Measurements from ENCODE around the gene NRP1. TPM values are rescaled to one million over a fixed set of nuclear protein-coding genes. Genes with fewer than 3 reads are reported as not detected.

Gene NRP1
- polyA plus RNA-seq, 3 donors = 1.1 to 1.7 (median 1.3) TPM

DNA sequence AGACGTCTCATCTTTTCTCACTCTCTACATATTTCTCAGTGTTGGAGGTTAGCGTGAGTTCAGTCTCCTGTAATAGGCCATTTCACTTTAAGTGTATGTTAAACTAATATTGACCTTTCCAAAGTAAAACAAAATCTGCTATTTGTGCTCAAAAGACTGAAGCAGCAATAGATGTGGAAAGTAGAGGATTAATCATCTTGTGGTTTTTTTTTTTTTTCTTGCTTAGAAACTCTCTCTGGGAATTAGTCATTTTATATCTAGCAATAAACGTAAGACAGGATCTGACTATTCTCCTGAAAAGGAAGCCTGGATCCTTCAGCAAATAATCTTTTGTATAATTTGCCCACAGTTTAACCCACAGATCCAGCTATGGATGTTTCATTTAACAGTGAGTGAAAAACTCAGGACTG is 81.7 kb downstream of the NRP1 start:
- H3K27me3 Mint-ChIP-seq (ENCODE audit: low read depth in 3 of 3) = peaks cover 5 to 15% (median 12%) of the 10 kb centered on the region in 3 donors
- no peaks in the 10 kb centered on the region for H3K36me3 Mint-ChIP-seq
- H4K20me1 ChIP-seq (ENCODE audit: insufficient read depth, low read length) = no peaks in the 10 kb centered on the region
- H3K9ac ChIP-seq (ENCODE audit: insufficient read depth, low read length, poor library complexity, severe bottlenecking) = no peak overlapping the region
- no peak overlapping the region for H3K27ac Mint-ChIP-seq
- peaks cover 12 to 18% of the 10 kb centered on the region in 2 donors for H3K9me3 ChIP-seq (replicated peaks in 1 of 2; ENCODE audit: control insufficient read depth in 1 of 2, insufficient read depth in 1 of 2, low read length in 2 of 2)
- H3K4me2 ChIP-seq (replicated peaks; ENCODE audit: extremely low read depth, low read length, poor library complexity, severe bottlenecking) = no peak overlapping the region
- no peaks in the 10 kb centered on the region for H3K79me2 ChIP-seq (ENCODE audit: insufficient read depth, low read length)
- peaks cover 0 to 3% of the 10 kb centered on the region in 2 donors for H3K27me3 ChIP-seq (ENCODE audit: control insufficient read depth in 2 of 2, insufficient read depth in 2 of 2, low read length in 2 of 2)
- no peak overlapping the region for H3K4me3 Mint-ChIP-seq
- TF ChIP-seq, protein P1, sequence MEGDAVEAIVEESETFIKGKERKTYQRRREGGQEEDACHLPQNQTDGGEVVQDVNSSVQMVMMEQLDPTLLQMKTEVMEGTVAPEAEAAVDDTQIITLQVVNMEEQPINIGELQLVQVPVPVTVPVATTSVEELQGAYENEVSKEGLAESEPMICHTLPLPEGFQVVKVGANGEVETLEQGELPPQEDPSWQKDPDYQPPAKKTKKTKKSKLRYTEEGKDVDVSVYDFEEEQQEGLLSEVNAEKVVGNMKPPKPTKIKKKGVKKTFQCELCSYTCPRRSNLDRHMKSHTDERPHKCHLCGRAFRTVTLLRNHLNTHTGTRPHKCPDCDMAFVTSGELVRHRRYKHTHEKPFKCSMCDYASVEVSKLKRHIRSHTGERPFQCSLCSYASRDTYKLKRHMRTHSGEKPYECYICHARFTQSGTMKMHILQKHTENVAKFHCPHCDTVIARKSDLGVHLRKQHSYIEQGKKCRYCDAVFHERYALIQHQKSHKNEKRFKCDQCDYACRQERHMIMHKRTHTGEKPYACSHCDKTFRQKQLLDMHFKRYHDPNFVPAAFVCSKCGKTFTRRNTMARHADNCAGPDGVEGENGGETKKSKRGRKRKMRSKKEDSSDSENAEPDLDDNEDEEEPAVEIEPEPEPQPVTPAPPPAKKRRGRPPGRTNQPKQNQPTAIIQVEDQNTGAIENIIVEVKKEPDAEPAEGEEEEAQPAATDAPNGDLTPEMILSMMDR (IDR thresholded peaks at IDR 0.05) = no peak
- H3K4me1 ChIP-seq (ENCODE audit: control insufficient read depth in 1 of 2, insufficient read depth in 2 of 2, low read length in 2 of 2) = peaks cover 5 to 12% of the 10 kb centered on the region in 2 donors
- H3K4me1 Mint-ChIP-seq = peaks cover 16% of the 10 kb centered on the region
- no peaks in the 10 kb centered on the region for H3K36me3 ChIP-seq (replicated peaks in 1 of 2; ENCODE audit: control insufficient read depth in 1 of 2, insufficient read depth in 2 of 2, low read length in 2 of 2)
- peaks cover 7 to 24% (median 15%) of the 10 kb centered on the region in 7 donors for H3K9me3 Mint-ChIP-seq
- H3K4me3 ChIP-seq (replicated peaks in 1 of 3; ENCODE audit: low read depth in 2 of 3, low read length in 3 of 3) = no peak overlapping the region
- H2AFZ ChIP-seq (ENCODE audit: insufficient read depth, low read depth, low read length, poor library complexity, severe bottlenecking) = no peak overlapping the region
- no peak overlapping the region for H3K27ac ChIP-seq (ENCODE audit: low read depth in 1 of 2, low read length in 2 of 2)
- DNase-seq = no peak
- WGBS (ENCODE audit: insufficient coverage) = no CpG with 5 or more reads among the region's 3 CpGs
- intact Hi-C loops (cut with micrococcal nuclease) = no loop called here

DNA sequence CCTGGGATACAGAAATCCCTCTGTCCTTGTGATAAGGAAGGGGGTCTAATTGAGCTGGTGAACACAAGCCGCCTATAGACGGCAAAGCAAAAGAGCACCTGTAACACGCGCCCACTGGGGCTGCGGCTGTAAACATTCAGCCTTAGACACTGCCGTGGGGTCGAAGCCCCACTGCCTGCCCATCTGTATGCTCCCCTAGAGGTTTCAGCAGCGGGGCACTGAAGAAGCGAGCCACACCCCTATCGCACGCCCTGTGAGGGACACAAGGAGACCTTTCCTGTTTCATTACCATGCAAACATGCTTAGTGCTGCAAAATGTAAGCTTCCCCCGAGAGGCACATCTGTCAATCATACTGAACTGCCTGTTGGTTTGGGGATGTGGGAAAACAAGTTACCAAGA is 82.1 kb downstream of the NRP1 start:
- Histone ChIP-seq H3K79me2 (ENCODE audit: insufficient read depth, low read length) (no peaks in the 10 kb centered on the region), H3K36me3 (replicated peaks in 1 of 2; ENCODE audit: control insufficient read depth in 1 of 2, insufficient read depth in 2 of 2, low read length in 2 of 2) (no peaks in the 10 kb centered on the region), H3K9me3 (replicated peaks in 1 of 2; ENCODE audit: control insufficient read depth in 1 of 2, insufficient read depth in 1 of 2, low read length in 2 of 2) (peaks cover 12 to 18% of the 10 kb centered on the region in 2 donors), H3K4me2 (replicated peaks; ENCODE audit: extremely low read depth, low read length, poor library complexity, severe bottlenecking) (no peak overlapping the region), H3K9ac (ENCODE audit: insufficient read depth, low read length, poor library complexity, severe bottlenecking) (no peak overlapping the region), H3K4me1 (ENCODE audit: control insufficient read depth in 1 of 2, insufficient read depth in 2 of 2, low read length in 2 of 2) (peaks cover 9 to 12% of the 10 kb centered on the region in 2 donors), H3K27ac (ENCODE audit: low read depth in 1 of 2, low read length in 2 of 2) (no peak overlapping the region), H3K27me3 (ENCODE audit: control insufficient read depth in 2 of 2, insufficient read depth in 2 of 2, low read length in 2 of 2) (peaks cover 0 to 3% of the 10 kb centered on the region in 2 donors), H2AFZ (ENCODE audit: insufficient read depth, low read depth, low read length, poor library complexity, severe bottlenecking) (no peak overlapping the region), H4K20me1 (ENCODE audit: insufficient read depth, low read length) (no peaks in the 10 kb centered on the region), H3K4me3 (replicated peaks in 1 of 3; ENCODE audit: low read depth in 2 of 3, low read length in 3 of 3) (no peak overlapping the region)
- H3K27ac Mint-ChIP-seq = no peak overlapping the region
- H3K4me3 Mint-ChIP-seq = no peak overlapping the region
- no peaks in the 10 kb centered on the region for H3K36me3 Mint-ChIP-seq
- peaks cover 7 to 24% (median 15%) of the 10 kb centered on the region in 7 donors for H3K9me3 Mint-ChIP-seq
- WGBS (ENCODE audit: insufficient coverage) = 94% methylated on average over 9 of the region's 12 CpGs
- intact Hi-C loops (cut with micrococcal nuclease) = no loop called here
- H3K4me1 Mint-ChIP-seq = peaks cover 20% of the 10 kb centered on the region
- TF ChIP-seq, protein P1 (IDR thresholded peaks at IDR 0.05) = no peak
- DNase-seq = no peak
- H3K27me3 Mint-ChIP-seq (ENCODE audit: low read depth in 3 of 3) = peaks cover 3 to 15% (median 13%) of the 10 kb centered on the region in 3 donors
